Measurements from ENCODE around the gene COPZ2. TPM values are rescaled to one million over a fixed set of nuclear protein-coding genes. Genes with fewer than 3 reads are reported as not detected.

The COPZ2 gene
- total and polyA plus RNA-seq, 9 of the 15 experiments (the other 6 are each of a cell fraction or from before 2014, with no cell fraction given), result 0.22 to 0.49 TPM; not detected in 7

DNA sequence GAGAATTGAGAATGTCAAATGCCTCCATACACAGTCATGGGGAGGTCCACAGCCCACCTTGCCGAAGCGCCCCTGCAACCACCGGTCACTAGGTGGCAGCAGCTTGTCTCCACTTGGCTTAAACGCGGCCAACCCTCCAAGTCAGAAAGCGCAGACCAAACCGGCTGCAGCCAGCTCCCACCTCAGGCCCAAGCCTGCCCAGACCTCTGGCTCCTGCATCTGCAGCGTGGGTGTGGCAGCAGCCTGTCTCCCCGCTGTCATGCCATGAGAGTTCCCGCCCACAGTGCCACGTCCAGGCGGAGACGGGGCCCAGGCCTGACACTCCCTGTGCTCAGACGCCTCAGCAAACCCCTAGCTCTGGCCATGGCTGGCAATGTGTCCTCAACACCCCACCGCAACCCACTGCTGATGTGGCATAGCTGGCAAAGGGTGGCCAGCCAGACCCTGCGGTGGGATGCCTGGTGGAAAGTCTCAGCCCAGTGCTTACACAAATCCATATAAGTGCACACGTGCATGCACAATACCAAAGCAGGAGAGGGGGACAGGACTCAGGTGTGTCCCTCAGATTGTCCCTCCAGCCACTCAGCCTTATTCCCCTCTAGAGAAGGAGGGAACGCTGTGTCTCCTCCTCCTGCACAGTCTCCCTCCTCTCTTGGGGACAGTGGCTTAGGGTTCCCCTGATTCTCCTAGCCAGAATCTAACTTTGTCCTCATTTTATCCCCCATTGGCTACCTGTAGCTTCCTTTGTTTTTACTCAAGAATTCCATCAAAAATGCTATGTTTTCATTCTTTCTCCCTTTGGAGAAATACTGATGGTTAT, 10.9 kb downstream of the COPZ2 start (continued):
- TF ChIP-seq, protein P1, sequence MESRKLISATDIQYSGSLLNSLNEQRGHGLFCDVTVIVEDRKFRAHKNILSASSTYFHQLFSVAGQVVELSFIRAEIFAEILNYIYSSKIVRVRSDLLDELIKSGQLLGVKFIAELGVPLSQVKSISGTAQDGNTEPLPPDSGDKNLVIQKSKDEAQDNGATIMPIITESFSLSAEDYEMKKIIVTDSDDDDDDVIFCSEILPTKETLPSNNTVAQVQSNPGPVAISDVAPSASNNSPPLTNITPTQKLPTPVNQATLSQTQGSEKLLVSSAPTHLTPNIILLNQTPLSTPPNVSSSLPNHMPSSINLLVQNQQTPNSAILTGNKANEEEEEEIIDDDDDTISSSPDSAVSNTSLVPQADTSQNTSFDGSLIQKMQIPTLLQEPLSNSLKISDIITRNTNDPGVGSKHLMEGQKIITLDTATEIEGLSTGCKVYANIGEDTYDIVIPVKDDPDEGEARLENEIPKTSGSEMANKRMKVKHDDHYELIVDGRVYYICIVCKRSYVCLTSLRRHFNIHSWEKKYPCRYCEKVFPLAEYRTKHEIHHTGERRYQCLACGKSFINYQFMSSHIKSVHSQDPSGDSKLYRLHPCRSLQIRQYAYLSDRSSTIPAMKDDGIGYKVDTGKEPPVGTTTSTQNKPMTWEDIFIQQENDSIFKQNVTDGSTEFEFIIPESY (CRISPR knock-in tag; IDR thresholded peaks at IDR 0.05), result 0 out of 2 replicates have a peak, but pooled peaks have one; percentile 7
- TF ChIP-seq LEF1 (IDR thresholded peaks at IDR 0.05) (peak; percentile 57; the same call in 1 of the 2 replicates), ZFP1 (CRISPR knock-in tag; IDR thresholded peaks at IDR 0.05) (no peak), ARID2 (IDR thresholded peaks at IDR 0.05) (peak; percentile 64; the same call in 1 of the 2 replicates), ERF (CRISPR knock-in tag; IDR thresholded peaks at IDR 0.05) (no peak), DPF2 (IDR thresholded peaks at IDR 0.05) (no peak), CTBP1 (IDR thresholded peaks at IDR 0.05; ENCODE audit: borderline replicate concordance) (peak; percentile 62; the same call in 1 of the 2 replicates), STAT5B (CRISPR knock-in tag; IDR thresholded peaks at IDR 0.05) (no peak), FOXA1 (IDR thresholded peaks at IDR 0.05; ENCODE audit: borderline replicate concordance) (no peak), ZC3H11A (IDR thresholded peaks at IDR 0.05; ENCODE audit: low read depth, low read length) (no peak), POLR2G (IDR thresholded peaks at IDR 0.05; ENCODE audit: low read depth, low read length) (0 out of 2 replicates have a peak, but pooled peaks have one; percentile 27), MECOM (CRISPR knock-in tag; IDR thresholded peaks at IDR 0.05) (no peak), ATF7 (IDR thresholded peaks at IDR 0.05) (0 out of 2 replicates have a peak, but pooled peaks have one; percentile 19)
- TF ChIP-seq, protein P2, sequence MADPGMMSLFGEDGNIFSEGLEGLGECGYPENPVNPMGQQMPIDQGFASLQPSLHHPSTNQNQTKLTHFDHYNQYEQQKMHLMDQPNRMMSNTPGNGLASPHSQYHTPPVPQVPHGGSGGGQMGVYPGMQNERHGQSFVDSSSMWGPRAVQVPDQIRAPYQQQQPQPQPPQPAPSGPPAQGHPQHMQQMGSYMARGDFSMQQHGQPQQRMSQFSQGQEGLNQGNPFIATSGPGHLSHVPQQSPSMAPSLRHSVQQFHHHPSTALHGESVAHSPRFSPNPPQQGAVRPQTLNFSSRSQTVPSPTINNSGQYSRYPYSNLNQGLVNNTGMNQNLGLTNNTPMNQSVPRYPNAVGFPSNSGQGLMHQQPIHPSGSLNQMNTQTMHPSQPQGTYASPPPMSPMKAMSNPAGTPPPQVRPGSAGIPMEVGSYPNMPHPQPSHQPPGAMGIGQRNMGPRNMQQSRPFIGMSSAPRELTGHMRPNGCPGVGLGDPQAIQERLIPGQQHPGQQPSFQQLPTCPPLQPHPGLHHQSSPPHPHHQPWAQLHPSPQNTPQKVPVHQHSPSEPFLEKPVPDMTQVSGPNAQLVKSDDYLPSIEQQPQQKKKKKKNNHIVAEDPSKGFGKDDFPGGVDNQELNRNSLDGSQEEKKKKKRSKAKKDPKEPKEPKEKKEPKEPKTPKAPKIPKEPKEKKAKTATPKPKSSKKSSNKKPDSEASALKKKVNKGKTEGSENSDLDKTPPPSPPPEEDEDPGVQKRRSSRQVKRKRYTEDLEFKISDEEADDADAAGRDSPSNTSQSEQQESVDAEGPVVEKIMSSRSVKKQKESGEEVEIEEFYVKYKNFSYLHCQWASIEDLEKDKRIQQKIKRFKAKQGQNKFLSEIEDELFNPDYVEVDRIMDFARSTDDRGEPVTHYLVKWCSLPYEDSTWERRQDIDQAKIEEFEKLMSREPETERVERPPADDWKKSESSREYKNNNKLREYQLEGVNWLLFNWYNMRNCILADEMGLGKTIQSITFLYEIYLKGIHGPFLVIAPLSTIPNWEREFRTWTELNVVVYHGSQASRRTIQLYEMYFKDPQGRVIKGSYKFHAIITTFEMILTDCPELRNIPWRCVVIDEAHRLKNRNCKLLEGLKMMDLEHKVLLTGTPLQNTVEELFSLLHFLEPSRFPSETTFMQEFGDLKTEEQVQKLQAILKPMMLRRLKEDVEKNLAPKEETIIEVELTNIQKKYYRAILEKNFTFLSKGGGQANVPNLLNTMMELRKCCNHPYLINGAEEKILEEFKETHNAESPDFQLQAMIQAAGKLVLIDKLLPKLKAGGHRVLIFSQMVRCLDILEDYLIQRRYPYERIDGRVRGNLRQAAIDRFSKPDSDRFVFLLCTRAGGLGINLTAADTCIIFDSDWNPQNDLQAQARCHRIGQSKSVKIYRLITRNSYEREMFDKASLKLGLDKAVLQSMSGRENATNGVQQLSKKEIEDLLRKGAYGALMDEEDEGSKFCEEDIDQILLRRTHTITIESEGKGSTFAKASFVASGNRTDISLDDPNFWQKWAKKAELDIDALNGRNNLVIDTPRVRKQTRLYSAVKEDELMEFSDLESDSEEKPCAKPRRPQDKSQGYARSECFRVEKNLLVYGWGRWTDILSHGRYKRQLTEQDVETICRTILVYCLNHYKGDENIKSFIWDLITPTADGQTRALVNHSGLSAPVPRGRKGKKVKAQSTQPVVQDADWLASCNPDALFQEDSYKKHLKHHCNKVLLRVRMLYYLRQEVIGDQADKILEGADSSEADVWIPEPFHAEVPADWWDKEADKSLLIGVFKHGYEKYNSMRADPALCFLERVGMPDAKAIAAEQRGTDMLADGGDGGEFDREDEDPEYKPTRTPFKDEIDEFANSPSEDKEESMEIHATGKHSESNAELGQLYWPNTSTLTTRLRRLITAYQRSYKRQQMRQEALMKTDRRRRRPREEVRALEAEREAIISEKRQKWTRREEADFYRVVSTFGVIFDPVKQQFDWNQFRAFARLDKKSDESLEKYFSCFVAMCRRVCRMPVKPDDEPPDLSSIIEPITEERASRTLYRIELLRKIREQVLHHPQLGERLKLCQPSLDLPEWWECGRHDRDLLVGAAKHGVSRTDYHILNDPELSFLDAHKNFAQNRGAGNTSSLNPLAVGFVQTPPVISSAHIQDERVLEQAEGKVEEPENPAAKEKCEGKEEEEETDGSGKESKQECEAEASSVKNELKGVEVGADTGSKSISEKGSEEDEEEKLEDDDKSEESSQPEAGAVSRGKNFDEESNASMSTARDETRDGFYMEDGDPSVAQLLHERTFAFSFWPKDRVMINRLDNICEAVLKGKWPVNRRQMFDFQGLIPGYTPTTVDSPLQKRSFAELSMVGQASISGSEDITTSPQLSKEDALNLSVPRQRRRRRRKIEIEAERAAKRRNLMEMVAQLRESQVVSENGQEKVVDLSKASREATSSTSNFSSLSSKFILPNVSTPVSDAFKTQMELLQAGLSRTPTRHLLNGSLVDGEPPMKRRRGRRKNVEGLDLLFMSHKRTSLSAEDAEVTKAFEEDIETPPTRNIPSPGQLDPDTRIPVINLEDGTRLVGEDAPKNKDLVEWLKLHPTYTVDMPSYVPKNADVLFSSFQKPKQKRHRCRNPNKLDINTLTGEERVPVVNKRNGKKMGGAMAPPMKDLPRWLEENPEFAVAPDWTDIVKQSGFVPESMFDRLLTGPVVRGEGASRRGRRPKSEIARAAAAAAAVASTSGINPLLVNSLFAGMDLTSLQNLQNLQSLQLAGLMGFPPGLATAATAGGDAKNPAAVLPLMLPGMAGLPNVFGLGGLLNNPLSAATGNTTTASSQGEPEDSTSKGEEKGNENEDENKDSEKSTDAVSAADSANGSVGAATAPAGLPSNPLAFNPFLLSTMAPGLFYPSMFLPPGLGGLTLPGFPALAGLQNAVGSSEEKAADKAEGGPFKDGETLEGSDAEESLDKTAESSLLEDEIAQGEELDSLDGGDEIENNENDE (IDR thresholded peaks at IDR 0.05; ENCODE audit: low read depth, low read length), result no peak

Data from K562 (cell line).